ENCODE data around the gene MEN1. TPM values are rescaled to one million over a fixed set of nuclear protein-coding genes. Genes with fewer than 3 reads are reported as not detected.

MEN1 gene
- polyA plus RNA-seq, 2 donors: 15.4 to 19.0 TPM

DNA sequence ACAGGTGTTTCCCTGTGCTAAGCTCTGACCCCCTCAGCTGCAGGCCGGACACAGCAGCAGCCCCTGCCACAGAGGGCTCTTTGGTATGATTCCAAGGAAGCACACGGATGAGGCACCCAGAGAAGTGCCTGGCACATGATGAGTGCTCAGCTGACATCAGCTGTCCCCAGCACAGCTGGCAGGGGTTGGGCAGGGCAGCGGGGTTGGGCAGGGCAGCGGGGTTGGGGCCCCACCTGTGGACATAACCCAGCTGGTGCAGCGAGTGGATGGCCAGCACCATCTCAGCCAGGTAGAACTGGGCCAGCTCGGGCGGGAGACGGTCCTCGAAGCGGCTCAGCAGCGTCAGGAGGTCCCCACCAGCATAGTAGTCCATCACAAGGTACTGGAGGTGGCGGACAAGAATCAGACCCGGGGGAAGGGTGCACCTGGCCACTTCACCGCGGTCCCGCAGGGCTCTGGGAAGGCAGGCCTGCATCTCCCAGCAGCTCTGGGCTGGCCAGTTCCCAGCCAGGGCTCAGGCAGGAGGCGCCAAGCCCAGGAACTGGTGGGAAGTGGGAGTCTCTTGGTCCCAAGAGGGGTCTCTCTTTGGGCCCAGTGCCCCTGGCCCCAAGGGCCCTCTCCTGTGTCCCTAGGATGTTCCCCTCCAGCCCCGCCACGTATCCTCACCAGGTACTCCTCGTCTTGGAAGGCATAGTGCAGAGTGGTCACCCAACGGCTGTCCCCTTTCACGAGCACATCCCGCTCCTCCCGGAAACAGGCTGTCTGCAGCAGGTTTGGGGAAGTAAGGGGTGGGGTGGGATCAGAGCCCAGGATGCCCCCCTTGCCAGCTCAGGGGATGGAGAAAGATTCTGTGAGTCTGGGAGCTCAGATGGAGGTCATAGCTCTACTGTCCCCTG, 29.8 kb upstream of the MEN1 start:
- Histone ChIP-seq H3K27me3 (ENCODE audit: control insufficient read depth in 1 of 2, insufficient read depth in 2 of 2, low read length in 2 of 2) (no peaks in the 10 kb centered on the region), H3K27ac (ENCODE audit: low read depth in 2 of 2, low read length in 1 of 2) (peak overlapping the region in 1 of 2 donors; percentile 8), H3K4me3 (ENCODE audit: low read depth in 1 of 2, low read length in 2 of 2) (no peak overlapping the region), H3K9me3 (ENCODE audit: control insufficient read depth in 2 of 2, insufficient read depth in 1 of 2, low read depth in 1 of 2, low read length in 1 of 2) (no peaks in the 10 kb centered on the region), H3K4me1 (ENCODE audit: control insufficient read depth in 2 of 2, insufficient read depth in 2 of 2, low read length in 1 of 2) (peaks cover 0 to 25% of the 10 kb centered on the region in 2 donors), H3K36me3 (ENCODE audit: control insufficient read depth in 2 of 2, insufficient read depth in 2 of 2, low read length in 1 of 2) (peaks cover 0 to 45% of the 10 kb centered on the region in 2 donors)
- 88% methylated on average over 24 of the region's 24 CpGs for whole genome bisulfite sequencing, 2 donors

DNA sequence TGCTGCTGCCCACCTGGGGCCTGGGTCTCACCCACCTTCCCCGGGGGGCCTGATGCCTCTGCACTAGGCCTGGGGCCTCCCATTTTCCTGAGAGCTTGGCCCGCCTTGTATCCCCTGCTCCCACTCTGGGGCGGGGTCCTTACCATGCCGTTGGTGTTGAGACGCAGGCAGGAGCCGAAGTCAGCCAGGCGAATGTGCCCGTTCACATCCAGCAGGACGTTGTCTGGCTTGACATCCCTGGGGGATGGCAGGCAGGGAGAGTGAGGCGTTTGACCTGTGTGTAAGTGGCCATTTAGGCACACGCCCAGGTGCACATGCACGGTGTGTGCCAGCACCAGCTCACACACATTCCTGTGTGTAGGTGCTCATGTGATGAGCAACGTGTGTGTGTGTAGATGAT, 29.0 kb upstream of the MEN1 start:
- no peak overlapping the region for H3K4me3 ChIP-seq (ENCODE audit: low read depth in 1 of 2, low read length in 2 of 2)
- 80 to 87% methylated on average over 13 of the region's 13 CpGs for WGBS, 2 donors
- peaks cover 0 to 53% of the 10 kb centered on the region in 2 donors for H3K36me3 ChIP-seq (ENCODE audit: control insufficient read depth in 2 of 2, insufficient read depth in 2 of 2, low read length in 1 of 2)
- no peaks in the 10 kb centered on the region for H3K9me3 ChIP-seq (ENCODE audit: control insufficient read depth in 2 of 2, insufficient read depth in 1 of 2, low read depth in 1 of 2, low read length in 1 of 2)
- H3K27ac ChIP-seq (ENCODE audit: low read depth in 2 of 2, low read length in 1 of 2): no peak overlapping the region
- peaks cover 0 to 26% of the 10 kb centered on the region in 2 donors for H3K4me1 ChIP-seq (ENCODE audit: control insufficient read depth in 2 of 2, insufficient read depth in 2 of 2, low read length in 1 of 2)
- H3K27me3 ChIP-seq (ENCODE audit: control insufficient read depth in 1 of 2, insufficient read depth in 2 of 2, low read length in 2 of 2): no peaks in the 10 kb centered on the region

DNA sequence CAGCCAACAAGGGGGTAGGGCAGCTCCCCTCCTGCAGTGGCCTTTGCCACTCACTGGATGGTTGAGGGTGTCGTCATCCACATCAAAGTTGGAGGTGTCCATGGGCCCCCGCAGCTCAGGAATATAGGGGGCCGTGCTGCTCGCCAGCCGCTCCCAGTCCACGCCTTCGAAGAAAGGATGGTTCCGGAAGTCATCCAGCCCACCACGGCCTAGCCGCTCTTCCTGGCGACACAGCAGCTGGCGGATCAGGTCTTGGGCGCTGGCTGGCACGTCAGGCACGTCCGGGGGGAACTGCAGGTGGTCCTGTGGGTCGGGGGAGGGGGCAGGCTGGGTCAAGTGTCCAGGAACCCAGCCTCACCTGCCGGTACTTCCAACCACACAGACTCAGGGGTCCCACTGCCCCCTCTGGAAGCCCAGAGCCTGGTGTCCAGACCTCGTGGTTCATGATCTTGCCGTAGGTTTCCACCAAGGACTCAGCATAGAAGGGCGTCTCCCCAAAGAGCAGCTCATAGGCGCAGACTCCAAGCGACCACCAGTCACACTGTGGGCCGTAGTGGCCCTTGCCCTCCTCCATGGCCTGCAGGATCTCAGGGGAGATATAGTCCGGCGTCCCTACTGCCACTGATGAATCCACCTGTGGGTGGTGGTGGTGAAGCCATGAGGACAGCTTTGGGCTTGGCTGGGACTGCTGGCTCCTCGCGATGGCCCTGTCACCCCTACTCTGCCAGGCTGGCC, 28.4 kb upstream of the MEN1 start:
- H3K9me3 ChIP-seq (ENCODE audit: control insufficient read depth in 2 of 2, insufficient read depth in 1 of 2, low read depth in 1 of 2, low read length in 1 of 2): no peaks in the 10 kb centered on the region
- no peak overlapping the region for H3K27ac ChIP-seq (ENCODE audit: low read depth in 2 of 2, low read length in 1 of 2)
- peaks cover 0 to 58% of the 10 kb centered on the region in 2 donors for H3K36me3 ChIP-seq (ENCODE audit: control insufficient read depth in 2 of 2, insufficient read depth in 2 of 2, low read length in 1 of 2)
- H3K4me3 ChIP-seq (ENCODE audit: low read depth in 1 of 2, low read length in 2 of 2): no peak overlapping the region
- no peaks in the 10 kb centered on the region for H3K27me3 ChIP-seq (ENCODE audit: control insufficient read depth in 1 of 2, insufficient read depth in 2 of 2, low read length in 2 of 2)
- H3K4me1 ChIP-seq (ENCODE audit: control insufficient read depth in 2 of 2, insufficient read depth in 2 of 2, low read length in 1 of 2): peaks cover 0 to 26% of the 10 kb centered on the region in 2 donors
- 91% methylated on average over 28 of the region's 28 CpGs for WGBS, 2 donors

GRCh38 chr11:64837887-64838351, 27.6 kb upstream of the MEN1 start:
- peaks cover 0 to 26% of the 10 kb centered on the region in 2 donors for H3K4me1 ChIP-seq (ENCODE audit: control insufficient read depth in 2 of 2, insufficient read depth in 2 of 2, low read length in 1 of 2)
- no peak overlapping the region for H3K27ac ChIP-seq (ENCODE audit: low read depth in 2 of 2, low read length in 1 of 2)
- H3K36me3 ChIP-seq (ENCODE audit: control insufficient read depth in 2 of 2, insufficient read depth in 2 of 2, low read length in 1 of 2): peaks cover 2 to 66% of the 10 kb centered on the region in 2 donors

GRCh38 chr11:64836448-64837072, 26.2 kb upstream of the MEN1 start:
- Histone ChIP-seq H3K4me3 (ENCODE audit: low read depth in 1 of 2, low read length in 2 of 2) (no peak overlapping the region), H3K36me3 (ENCODE audit: control insufficient read depth in 2 of 2, insufficient read depth in 2 of 2, low read length in 1 of 2) (peaks cover 6 to 79% of the 10 kb centered on the region in 2 donors), H3K27ac (ENCODE audit: low read depth in 2 of 2, low read length in 1 of 2) (peak overlapping the region; percentile 36 to 66), H3K9me3 (ENCODE audit: control insufficient read depth in 2 of 2, insufficient read depth in 1 of 2, low read depth in 1 of 2, low read length in 1 of 2) (no peaks in the 10 kb centered on the region), H3K27me3 (ENCODE audit: control insufficient read depth in 1 of 2, insufficient read depth in 2 of 2, low read length in 2 of 2) (no peaks in the 10 kb centered on the region), H3K4me1 (ENCODE audit: control insufficient read depth in 2 of 2, insufficient read depth in 2 of 2, low read length in 1 of 2) (peaks cover 0 to 18% of the 10 kb centered on the region in 2 donors)
- WGBS, 2 donors: 69 to 72% methylated on average over 15 to 16 of the region's 16 CpGs

More at GRCh38 chr11:64837887-64838351, 27.6 kb upstream of the MEN1 start:
- H3K9me3 ChIP-seq (ENCODE audit: control insufficient read depth in 2 of 2, insufficient read depth in 1 of 2, low read depth in 1 of 2, low read length in 1 of 2): no peaks in the 10 kb centered on the region
- H3K27me3 ChIP-seq (ENCODE audit: control insufficient read depth in 1 of 2, insufficient read depth in 2 of 2, low read length in 2 of 2): no peaks in the 10 kb centered on the region
- 87 to 92% methylated on average over 10 of the region's 10 CpGs for WGBS, 2 donors
- H3K4me3 ChIP-seq (ENCODE audit: low read depth in 1 of 2, low read length in 2 of 2): no peak overlapping the region

DNA sequence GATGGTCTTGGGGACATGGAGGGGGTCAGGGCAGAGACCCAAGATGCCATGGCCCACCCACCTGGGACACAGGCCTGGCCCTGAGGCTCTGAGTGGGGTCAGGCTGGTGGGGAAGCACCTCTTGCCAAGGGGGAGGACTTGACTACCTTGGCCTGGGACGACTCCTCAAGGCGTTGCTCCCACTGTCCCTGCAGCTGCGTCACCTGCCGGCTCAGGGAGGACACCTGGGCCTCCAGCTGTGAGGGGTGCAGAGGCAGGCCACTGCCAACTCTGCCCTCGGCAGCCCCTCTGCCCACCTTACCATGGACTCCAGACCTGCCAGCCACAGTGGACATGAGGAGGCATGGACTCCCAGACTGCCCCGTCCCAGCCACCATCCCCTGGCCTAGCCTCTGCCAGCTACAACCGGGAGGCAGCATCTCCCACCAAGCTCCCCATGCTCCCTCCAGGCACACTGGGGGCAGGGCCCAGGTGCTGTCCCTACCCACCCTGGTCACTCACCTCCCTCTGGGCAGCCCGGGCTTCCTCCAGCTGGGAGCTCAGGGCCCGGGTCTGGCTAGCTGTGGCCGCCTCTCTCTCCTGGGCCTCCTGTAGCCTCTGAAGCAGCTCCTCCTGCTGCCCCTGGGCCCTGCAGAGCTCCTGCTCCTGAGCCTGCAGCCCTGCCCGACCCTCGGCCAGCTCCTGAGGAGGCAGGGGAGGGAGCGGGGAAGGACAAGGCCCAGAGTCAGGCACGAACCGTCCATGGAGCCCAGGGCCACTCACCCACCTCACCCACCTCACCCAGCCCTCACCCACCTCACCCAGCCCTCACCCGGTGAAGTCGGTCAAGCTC, 25.5 kb upstream of the MEN1 start:
- Histone ChIP-seq H3K4me3 (ENCODE audit: low read depth in 1 of 2, low read length in 2 of 2) (no peak overlapping the region), H3K27ac (ENCODE audit: low read depth in 2 of 2, low read length in 1 of 2) (peak overlapping the region; percentile 36 to 66), H3K27me3 (ENCODE audit: control insufficient read depth in 1 of 2, insufficient read depth in 2 of 2, low read length in 2 of 2) (no peaks in the 10 kb centered on the region), H3K9me3 (ENCODE audit: control insufficient read depth in 2 of 2, insufficient read depth in 1 of 2, low read depth in 1 of 2, low read length in 1 of 2) (no peaks in the 10 kb centered on the region), H3K4me1 (ENCODE audit: control insufficient read depth in 2 of 2, insufficient read depth in 2 of 2, low read length in 1 of 2) (peaks cover 0 to 18% of the 10 kb centered on the region in 2 donors), H3K36me3 (ENCODE audit: control insufficient read depth in 2 of 2, insufficient read depth in 2 of 2, low read length in 1 of 2) (peaks cover 6 to 83% of the 10 kb centered on the region in 2 donors)
- WGBS, 2 donors: 69 to 72% methylated on average over 16 to 17 of the region's 17 CpGs

GRCh38 chr11:64834723-64835615, 24.6 kb upstream of the MEN1 start:
- H3K36me3 ChIP-seq (ENCODE audit: control insufficient read depth in 2 of 2, insufficient read depth in 2 of 2, low read length in 1 of 2): peaks cover 6 to 85% of the 10 kb centered on the region in 2 donors
- H3K4me1 ChIP-seq (ENCODE audit: control insufficient read depth in 2 of 2, insufficient read depth in 2 of 2, low read length in 1 of 2): peaks cover 0 to 18% of the 10 kb centered on the region in 2 donors
- no peaks in the 10 kb centered on the region for H3K9me3 ChIP-seq (ENCODE audit: control insufficient read depth in 2 of 2, insufficient read depth in 1 of 2, low read depth in 1 of 2, low read length in 1 of 2)
- H3K4me3 ChIP-seq (ENCODE audit: low read depth in 1 of 2, low read length in 2 of 2): no peak overlapping the region
- no peaks in the 10 kb centered on the region for H3K27me3 ChIP-seq (ENCODE audit: control insufficient read depth in 1 of 2, insufficient read depth in 2 of 2, low read length in 2 of 2)
- H3K27ac ChIP-seq (ENCODE audit: low read depth in 2 of 2, low read length in 1 of 2): peak overlapping the region; percentile 36 to 66
- 70 to 74% methylated on average over 28 to 29 of the region's 29 CpGs for WGBS, 2 donors

DNA sequence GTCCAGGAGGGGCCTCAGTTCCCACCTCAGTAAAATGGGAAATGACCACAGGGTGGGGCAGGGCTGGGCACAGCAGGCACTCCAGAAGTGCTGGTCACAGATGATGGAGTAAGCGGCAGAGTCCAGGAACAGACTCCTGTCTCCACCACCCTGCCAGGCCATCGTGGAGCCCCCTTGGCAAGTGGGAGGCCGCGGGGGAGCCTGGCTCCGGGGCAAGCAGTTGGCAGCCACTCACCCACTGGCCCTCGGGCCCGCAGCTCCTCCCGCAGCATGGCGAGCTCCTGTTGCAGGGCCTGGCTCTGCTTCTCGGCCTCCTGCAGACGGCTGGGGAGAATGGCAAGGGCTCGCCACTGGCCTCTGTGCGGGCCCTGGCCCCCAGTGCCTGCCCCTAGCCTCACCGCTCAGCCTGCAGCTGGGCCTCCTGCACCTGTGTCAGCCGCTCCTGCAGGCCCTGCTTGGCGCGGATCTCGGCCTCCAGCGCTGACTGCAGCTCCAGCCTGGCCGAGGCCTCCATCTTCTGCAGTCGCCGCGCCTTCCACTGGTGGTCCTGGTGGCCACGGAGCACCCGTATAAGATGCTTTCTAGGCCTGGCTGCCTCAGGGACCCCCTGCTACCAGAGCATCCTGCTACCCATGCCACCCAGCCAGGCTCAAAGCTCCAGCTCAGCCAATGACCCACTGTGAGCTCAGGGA, 23.8 kb upstream of the MEN1 start:
- Histone ChIP-seq H3K36me3 (ENCODE audit: control insufficient read depth in 2 of 2, insufficient read depth in 2 of 2, low read length in 1 of 2) (peaks cover 6 to 86% of the 10 kb centered on the region in 2 donors), H3K27me3 (ENCODE audit: control insufficient read depth in 1 of 2, insufficient read depth in 2 of 2, low read length in 2 of 2) (no peaks in the 10 kb centered on the region), H3K4me1 (ENCODE audit: control insufficient read depth in 2 of 2, insufficient read depth in 2 of 2, low read length in 1 of 2) (peaks cover 0 to 18% of the 10 kb centered on the region in 2 donors), H3K9me3 (ENCODE audit: control insufficient read depth in 2 of 2, insufficient read depth in 1 of 2, low read depth in 1 of 2, low read length in 1 of 2) (no peaks in the 10 kb centered on the region), H3K4me3 (ENCODE audit: low read depth in 1 of 2, low read length in 2 of 2) (no peak overlapping the region), H3K27ac (ENCODE audit: low read depth in 2 of 2, low read length in 1 of 2) (no peak overlapping the region)
- 88 to 90% methylated on average over 23 to 25 of the region's 25 CpGs for WGBS, 2 donors
